ENCODE data around the gene TOR4A.

Gene TOR4A

GRCh38 chr9:137295238-137295811 lies 17.8 kb downstream of the TOR4A start:
- DNase-seq (ENCODE audit: low spot score), result peak; percentile 71

GRCh38 chr9:137295849-137296669 lies 18.5 kb downstream of the TOR4A start:
- DNase-seq (ENCODE audit: low spot score), result no peak

DNA sequence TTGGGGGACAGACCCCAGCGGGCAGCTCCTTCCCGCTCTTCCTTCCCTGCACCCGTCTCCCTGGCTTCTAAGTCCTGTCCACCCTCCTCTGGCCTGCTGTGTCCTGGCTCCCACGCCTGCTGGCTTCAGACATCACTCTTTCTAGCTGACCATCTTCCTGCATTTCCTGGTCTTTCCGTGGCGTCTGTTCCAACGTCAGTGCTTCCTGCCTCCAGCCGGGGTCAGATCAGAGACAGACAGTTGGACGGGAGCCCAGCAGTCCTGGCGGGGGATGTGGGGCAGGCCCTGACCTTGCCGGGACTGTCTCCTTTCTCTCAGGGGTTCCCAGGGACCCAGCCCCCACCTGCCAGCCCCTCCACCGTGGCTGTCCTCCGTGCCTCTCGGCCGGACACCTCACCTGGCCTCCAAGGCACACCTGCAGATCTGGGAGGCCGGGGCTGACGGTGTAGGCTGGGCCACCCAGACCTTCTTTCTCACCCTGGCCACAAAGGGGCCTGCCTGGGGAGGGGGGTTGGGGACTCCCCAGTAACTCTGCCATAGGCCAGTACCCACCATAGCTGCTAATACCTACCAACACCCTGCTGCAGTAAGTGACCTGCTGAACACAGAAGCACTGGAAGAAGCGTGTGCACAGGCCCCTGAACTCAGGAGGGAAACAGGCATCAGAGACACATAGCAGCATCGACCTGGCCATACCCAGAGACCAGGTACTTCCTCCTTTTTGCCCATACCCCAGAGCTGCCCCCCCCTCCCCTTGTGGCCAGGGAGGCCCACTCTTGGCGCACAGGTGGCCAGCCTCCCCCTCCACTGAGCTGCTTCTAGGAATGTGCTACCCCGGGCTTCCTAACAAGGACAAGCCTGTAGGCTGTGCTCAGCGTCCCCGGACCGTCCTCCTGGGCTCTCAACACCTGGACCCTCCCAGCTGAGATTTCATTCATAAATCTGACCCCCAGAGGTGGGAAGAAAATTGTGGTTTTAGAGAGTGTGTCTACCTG lies 19.4 kb downstream of the TOR4A start:
- no peak for DNase-seq (ENCODE audit: low spot score)

GRCh38 chr9:137297966-137298365 lies 20.4 kb downstream of the TOR4A start:
- DNase-seq (ENCODE audit: low spot score), result no peak

GRCh38 chr9:137298401-137299202 lies 21.1 kb downstream of the TOR4A start:
- DNase-seq (ENCODE audit: low spot score), result no peak

DNA sequence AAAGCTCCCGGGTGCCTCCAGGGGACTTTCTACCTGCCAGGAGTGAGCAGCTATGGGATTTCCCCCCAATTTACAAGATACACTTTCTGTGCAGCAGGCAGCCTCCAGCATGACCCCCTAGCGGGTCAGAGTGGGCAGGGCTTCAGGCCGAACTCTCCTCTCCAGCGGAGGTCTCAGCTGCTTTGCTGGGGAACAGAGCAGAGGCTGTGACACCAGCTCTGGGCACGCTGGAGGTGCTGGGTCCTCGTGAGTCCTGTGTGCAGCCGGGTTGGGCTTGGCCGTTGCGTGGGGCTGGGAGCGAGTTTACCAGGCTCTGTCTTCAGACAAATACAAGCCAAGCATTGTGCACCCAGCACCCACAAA lies 21.7 kb downstream of the TOR4A start:
- DNase-seq (ENCODE audit: low spot score), result no peak

DNA sequence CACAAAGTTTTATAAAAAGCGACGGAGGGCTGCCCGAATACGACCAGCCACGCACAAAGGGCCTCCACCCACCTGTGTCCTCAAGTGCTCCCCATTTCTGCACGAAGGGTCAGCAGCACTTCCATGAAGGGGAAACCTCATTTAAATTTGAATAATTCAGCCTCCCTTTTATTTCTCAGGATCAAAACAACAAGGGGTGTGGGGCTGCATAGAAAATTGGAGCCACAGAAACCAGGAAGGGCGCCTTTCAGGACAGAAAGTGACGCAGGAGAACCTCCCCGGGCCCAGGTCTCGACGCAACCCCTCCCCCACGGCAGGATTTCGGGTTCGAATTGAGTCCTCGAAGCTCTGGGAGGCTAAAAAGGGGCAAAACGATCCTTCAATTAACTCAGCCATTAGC lies 22.4 kb downstream of the TOR4A start:
- DNase-seq (ENCODE audit: low spot score), result no peak

DNA sequence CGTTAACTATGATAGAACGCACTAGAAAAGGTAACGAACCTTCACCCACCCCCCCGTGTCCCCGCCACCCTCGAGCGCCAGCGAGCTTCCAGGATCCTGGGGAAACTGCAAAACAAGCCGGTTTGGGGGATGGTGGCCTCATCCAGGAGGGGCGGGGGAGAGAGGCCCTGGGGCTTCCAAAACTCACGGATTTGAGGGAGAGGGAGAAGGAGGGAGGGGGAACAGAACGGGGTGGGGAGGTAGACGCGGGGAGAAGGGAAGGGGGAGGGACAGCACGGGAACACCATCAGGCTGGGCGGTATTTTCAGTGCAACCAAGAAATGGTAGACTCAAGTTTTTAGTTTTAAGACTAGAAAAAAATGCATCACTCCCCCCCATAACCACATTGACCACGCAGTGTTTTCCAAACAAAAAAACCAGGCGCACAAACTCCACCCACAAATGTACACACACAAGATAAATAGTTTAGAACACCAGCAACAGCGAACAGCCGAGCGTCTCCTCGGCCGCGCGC lies 23.1 kb downstream of the TOR4A start:
- peak; percentile 29 for DNase-seq (ENCODE audit: low spot score)

DNA sequence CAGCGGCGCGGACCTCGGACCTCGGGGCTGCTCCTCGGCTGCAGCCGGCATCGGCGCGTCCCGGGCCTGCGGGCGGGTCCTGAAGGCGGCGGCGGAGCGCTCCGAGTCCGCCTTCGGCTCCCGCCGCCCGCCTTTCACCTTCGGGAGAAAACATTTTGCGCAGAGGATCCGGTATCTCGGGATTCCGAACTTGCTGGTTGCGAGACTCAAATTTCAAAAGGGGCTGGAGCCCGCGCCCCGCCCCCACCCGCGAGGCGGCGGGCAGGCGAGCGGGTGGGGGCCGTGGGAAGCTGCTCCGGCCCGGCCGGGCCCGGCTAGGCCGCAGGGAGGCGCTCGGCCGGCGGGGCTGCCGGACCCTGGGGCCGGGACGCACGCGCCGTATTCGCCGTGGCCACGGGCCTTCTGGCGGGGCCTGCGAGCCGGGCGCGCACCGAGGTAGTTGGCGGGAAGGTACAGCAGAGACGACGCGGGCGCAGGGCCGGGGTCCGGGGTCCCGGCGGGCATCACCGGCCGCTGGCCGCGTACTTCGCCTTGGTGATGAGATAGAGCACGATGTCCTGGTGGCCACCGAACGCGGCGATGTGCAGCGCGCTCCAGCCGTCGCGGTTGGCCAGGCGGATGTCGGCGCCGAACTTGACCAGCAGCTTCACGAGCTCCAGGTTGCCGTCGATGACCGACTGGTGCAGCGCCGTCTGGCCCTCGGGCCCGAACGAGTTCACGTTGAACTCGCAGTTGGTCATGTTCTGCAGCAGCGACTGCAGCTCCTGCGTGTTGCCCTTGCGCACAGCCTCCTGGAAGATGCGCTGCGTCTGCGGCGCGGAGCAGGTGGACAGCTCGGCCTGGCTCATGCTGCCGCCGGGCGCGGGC lies 23.8 kb downstream of the TOR4A start:
- peak; percentile 29 for DNase-seq (ENCODE audit: low spot score)

- peak; percentile 93 for DNase-seq (ENCODE audit: low spot score)
Measured at GRCh38 chr9:137302118-137302448, 24.6 kb downstream of the TOR4A start, which contains the start of gene NRARP. TSS of gene NRARP (minus strand) at chr9:137302271. CDS start at chr9:137301928, 343 bp downstream.

DNA sequence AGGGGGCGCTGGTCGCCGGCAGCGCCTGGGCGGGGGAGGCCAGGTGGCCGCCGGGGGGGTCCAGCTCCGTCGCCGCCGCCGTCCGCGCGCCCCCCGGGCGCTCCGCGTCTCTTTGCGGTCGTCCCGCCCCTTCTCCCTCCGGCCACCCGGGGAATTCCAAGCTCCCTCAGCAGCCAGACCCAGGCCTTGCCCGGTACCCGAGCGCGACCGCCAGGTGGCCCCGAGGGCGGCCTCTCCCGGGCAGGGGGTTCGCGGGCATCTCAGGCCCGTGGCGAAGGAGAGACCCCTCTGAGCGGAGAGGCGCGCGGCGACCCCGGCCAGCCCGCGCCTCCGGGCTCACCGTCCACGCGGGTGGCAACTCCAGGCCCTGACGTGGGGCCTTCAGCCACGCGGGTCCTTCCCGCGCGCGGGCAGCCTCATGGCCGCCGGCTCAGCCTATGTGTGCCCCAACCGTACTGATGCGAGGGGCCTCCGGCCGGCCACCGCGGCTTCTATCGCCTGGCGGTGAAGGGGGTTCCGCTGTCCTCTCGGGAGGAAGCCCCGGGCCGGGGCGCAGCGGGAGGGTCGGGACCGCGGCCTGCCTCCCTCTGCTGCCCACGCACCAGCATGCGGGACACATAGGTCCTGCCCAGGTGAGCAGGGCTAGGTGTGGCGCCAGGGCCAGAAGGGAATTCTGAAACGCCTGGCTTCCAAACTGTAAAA lies 25.1 kb downstream of the TOR4A start:
- DNase-seq (ENCODE audit: low spot score), result peak; percentile 77

- peak; percentile 48 for DNase-seq (ENCODE audit: low spot score)
Measured at GRCh38 chr9:137303151-137303892, 25.8 kb downstream of the TOR4A start.

- DNase-seq (ENCODE audit: low spot score), result no peak
Measured at GRCh38 chr9:137303893-137304382, 26.4 kb downstream of the TOR4A start.

DNA sequence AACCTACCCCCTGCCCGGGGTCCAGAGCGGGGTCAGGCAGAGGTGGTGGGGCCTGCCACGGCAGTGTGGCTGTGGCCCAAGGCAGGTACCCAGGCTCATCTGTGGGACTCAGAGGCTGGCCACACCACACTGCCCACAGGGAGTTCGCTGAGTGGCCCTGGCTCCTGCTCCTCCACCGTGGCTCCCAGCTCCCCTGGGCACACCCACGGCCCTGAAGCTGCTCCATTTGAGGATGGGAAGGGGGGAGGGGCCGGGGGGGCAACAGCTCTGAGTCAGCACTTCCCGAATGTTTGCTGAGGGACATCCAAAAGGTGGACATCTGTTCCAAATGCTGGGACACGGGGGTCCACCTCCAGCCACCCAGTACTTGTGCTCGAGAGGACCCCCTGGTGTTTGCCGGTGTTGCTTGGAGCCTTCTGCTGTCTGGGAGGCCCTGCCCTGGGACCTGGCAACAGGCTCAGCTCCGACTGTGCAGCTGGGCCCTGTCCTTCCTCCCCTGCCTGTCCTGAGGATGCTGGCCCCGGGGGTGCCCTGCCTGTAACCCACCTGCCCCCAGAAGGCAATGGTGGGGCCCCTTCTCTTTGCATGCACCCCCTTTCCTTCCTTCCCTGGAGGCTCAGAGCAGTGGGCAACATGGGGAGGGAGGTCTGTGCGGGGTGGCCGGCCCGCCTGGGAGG lies 27.0 kb downstream of the TOR4A start:
- no peak for DNase-seq (ENCODE audit: low spot score)

DNA sequence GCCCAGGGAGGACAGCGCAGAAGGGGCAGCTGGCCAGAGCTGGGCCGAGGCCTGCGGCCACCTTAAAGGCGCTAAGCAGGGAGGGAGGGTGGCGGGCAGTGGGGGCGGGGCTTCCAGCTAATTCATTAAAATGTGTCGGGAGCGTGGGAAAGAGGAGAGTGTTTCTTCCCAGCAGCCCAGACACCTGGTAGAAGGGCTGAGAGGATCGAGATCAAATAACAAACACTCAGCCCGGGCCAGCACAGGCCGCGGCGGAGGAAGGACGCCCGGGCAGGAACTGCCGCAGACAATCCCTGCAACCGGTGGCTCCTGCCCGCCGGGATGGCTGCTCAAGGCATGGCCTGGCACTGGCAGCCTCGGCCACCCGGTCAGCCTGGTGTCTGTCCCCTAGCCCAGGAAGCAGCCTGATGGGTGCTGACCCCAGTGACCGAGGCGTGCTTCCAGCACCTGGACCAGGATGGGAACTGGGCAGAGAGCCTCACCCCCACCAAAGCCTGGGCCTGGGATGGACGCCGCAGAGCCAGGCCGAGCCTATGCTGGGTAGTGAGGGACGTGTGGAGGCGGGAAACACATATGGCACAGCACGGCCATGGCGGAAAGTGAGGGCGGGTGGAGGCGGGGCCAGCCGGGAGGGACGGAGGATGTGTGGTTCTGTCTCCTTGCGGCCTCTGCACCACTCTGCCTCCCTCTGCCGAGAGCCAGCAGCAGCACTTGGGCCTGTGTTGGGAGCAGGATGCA lies 27.7 kb downstream of the TOR4A start:
- DNase-seq (ENCODE audit: low spot score), result no peak

- DNase-seq (ENCODE audit: low spot score), result no peak
Measured at GRCh38 chr9:137305798-137306065, 28.2 kb downstream of the TOR4A start.

- no peak for DNase-seq (ENCODE audit: low spot score)
Measured at GRCh38 chr9:137306066-137306849, 28.7 kb downstream of the TOR4A start.

Data from LoVo (cell line).